Measurements from ENCODE around the gene GFRA4. TPM values are rescaled to one million over a fixed set of nuclear protein-coding genes. Genes with fewer than 3 reads are reported as not detected.

Gene GFRA4
- total RNA-seq, 4 donors from 2014 or later, result not detected

- 63 to 73% methylated on average over 6 of the region's 6 CpGs for WGBS, 2 donors
- TF ChIP-seq CTCF (IDR thresholded peaks at IDR 0.05), result no peak
- no peak for TF ChIP-seq POLR2A (IDR thresholded peaks at IDR 0.05)
- Histone ChIP-seq H3K36me3 (peaks cover 4 to 26% (median 4%) of the 10 kb centered on the region in 3 donors), H3K27me3 (no peaks in the 10 kb centered on the region), H3K9me3 (no peaks in the 10 kb centered on the region), H3K4me1 (no peaks in the 10 kb centered on the region), H3K4me3 (no peak overlapping the region), H3K27ac (no peak overlapping the region)
- no peak for DNase-seq
- intact Hi-C loops (cut with DNase I), result no loop called here
These were observed 29.2 kb downstream of the GFRA4 start for GRCh38 chr20:3633913-3634478.

DNA sequence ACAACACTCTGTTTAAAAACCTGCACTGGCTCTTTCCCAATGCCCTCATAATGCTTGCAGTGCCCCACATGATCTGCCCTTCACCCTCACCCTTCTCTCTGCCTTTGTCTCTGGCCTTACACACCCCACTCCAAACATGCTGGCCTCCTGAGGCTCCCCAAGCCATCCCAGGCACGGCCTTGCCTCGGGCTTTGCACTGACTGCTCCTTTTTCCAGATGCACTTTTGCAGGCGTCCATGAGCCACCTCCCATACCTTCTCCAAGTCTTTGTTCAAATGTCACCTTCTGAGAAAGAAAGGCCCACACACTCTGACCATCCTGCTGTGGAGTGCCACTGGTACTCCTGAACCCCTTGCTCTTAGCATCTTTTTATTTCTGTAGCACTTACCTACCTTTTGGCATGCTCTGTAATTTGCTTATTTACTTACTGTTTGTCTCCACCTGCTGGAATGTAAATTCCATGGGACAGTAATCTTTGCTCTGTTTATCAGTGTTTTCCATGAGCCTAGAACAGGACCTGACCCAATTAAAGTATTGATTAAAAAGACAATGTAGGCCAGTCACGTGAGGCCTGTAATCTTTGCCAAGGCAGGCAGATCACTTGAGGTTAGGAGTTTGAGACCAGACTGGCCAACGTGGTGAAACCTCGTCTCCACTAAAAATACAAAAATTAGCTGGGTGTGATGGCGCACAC, 30.7 kb downstream of the GFRA4 start:
- no peaks in the 10 kb centered on the region for H3K27me3 ChIP-seq
- TF ChIP-seq CTCF (IDR thresholded peaks at IDR 0.05) (no peak), POLR2A (IDR thresholded peaks at IDR 0.05) (no peak)
- H3K9me3 ChIP-seq, result no peaks in the 10 kb centered on the region
- no peaks in the 10 kb centered on the region for H3K4me1 ChIP-seq
- WGBS, 2 donors, result 76 to 83% methylated on average over 7 of the region's 7 CpGs
- H3K27ac ChIP-seq, result no peak overlapping the region
- DNase-seq, result no peak
- H3K36me3 ChIP-seq, result peaks cover 4 to 37% (median 4%) of the 10 kb centered on the region in 3 donors
- intact Hi-C loops (cut with DNase I), result no loop called here
- H3K4me3 ChIP-seq, result no peak overlapping the region

- intact Hi-C loops (cut with DNase I), result no loop called here
- Histone ChIP-seq H3K4me3 (no peak overlapping the region), H3K4me1 (no peaks in the 10 kb centered on the region), H3K36me3 (peaks cover 4 to 46% (median 4%) of the 10 kb centered on the region in 3 donors), H3K27me3 (no peaks in the 10 kb centered on the region), H3K27ac (no peak overlapping the region), H3K9me3 (no peaks in the 10 kb centered on the region)
- DNase-seq, result no peak
- no peak for TF ChIP-seq POLR2A (IDR thresholded peaks at IDR 0.05)
- no peak for TF ChIP-seq CTCF (IDR thresholded peaks at IDR 0.05)
- 70 to 81% methylated on average over 5 of the region's 5 CpGs for WGBS, 2 donors
These were observed 31.7 kb downstream of the GFRA4 start for GRCh38 chr20:3631534-3631933.

DNA sequence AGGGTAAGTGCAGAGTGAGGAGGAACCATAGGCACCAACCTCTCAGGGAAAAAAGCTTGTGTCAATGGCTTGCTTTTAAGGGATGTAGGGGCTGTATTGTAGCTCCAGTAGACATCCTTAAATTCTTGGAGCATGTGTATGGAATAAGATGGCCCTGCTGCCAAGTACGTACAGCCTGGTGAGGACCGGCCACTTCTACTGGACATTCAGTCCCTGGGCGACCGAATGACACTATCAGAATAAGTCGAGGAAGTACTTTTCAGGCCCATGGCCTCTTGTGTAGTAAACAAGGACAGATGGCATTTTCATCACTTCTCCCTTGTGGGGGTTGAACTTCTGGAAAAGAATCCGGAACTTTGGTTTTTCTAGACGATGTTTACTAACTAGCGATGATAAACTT, 32.8 kb downstream of the GFRA4 start:
- Histone ChIP-seq H3K36me3 (peaks cover 4 to 46% (median 4%) of the 10 kb centered on the region in 3 donors), H3K4me1 (no peaks in the 10 kb centered on the region), H3K9me3 (no peaks in the 10 kb centered on the region), H3K27ac (no peak overlapping the region), H3K27me3 (no peaks in the 10 kb centered on the region), H3K4me3 (no peak overlapping the region)
- no peak for DNase-seq
- intact Hi-C loops (cut with DNase I), result no loop called here
- TF ChIP-seq CTCF (IDR thresholded peaks at IDR 0.05), result no peak
- no peak for TF ChIP-seq POLR2A (IDR thresholded peaks at IDR 0.05)
- 82 to 93% methylated on average over 8 of the region's 8 CpGs for WGBS, 2 donors

- Histone ChIP-seq H3K27me3 (no peaks in the 10 kb centered on the region), H3K4me3 (no peak overlapping the region), H3K4me1 (no peaks in the 10 kb centered on the region), H3K27ac (no peak overlapping the region), H3K9me3 (no peaks in the 10 kb centered on the region), H3K36me3 (peaks cover 3 to 46% (median 4%) of the 10 kb centered on the region in 3 donors)
- no peak for DNase-seq
- intact Hi-C loops (cut with DNase I), result no loop called here
- 78 to 83% methylated on average over 2 of the region's 2 CpGs for WGBS, 2 donors
- TF ChIP-seq CTCF (IDR thresholded peaks at IDR 0.05) (no peak), POLR2A (IDR thresholded peaks at IDR 0.05) (no peak)
These were observed 33.3 kb downstream of the GFRA4 start for GRCh38 chr20:3629893-3630292.
